ENCODE measurements around the gene LCN2.

The LCN2 gene

GRCh38 chr9:128149951-128150593 is 819 bp downstream of the LCN2 start:
- no peak overlapping the region for H2BK12ac ChIP-seq (ENCODE audit: low read length in 2 of 2)
- no peak overlapping the region for H3K14ac ChIP-seq (ENCODE audit: low read length in 2 of 2)
- 84% methylated on average over 10 of the region's 11 CpGs for WGBS
- no peak overlapping the region for H4K8ac ChIP-seq (ENCODE audit: low read length)
- no peak overlapping the region for H3K9ac ChIP-seq (ENCODE audit: low read length)
- H2AFZ ChIP-seq (ENCODE audit: low read depth, low read length): no peak overlapping the region
- H3K4ac ChIP-seq (ENCODE audit: low read depth in 1 of 2, low read length in 2 of 2): no peak overlapping the region
- H3K27me3 ChIP-seq (ENCODE audit: control insufficient read depth in 1 of 2, insufficient read depth in 1 of 2, low read length in 2 of 2): peaks cover 0 to 22% of the 10 kb centered on the region in 2 experiments
- H3K36me3 ChIP-seq (ENCODE audit: control insufficient read depth in 1 of 2, insufficient read depth in 2 of 2, low read depth in 1 of 2, low read length in 2 of 2): no peaks in the 10 kb centered on the region
- no peak overlapping the region for H2BK5ac ChIP-seq (ENCODE audit: low read depth, low read length, poor library complexity, severe bottlenecking)
- no peak overlapping the region for H4K91ac ChIP-seq (ENCODE audit: low read length)
- H3K9me3 ChIP-seq (ENCODE audit: control insufficient read depth, low read length): no peaks in the 10 kb centered on the region
- H2AK5ac ChIP-seq (ENCODE audit: low read length, severe bottlenecking): no peak overlapping the region
- DNase-seq: no peak
- H3K23ac ChIP-seq (ENCODE audit: low read length in 2 of 2): no peak overlapping the region
- H3K79me1 ChIP-seq (replicated peaks; ENCODE audit: low read length, poor library complexity, severe bottlenecking): no peaks in the 10 kb centered on the region
- no peak overlapping the region for H2BK120ac ChIP-seq (ENCODE audit: low read depth, low read length)
- H3K18ac ChIP-seq (ENCODE audit: low read depth in 1 of 2, low read length in 2 of 2): no peak overlapping the region
- H3K4me2 ChIP-seq (ENCODE audit: low read length, poor library complexity, severe bottlenecking): no peak overlapping the region
- no peak overlapping the region for H2BK15ac ChIP-seq (ENCODE audit: low read depth, poor library complexity, severe bottlenecking)
- no peak overlapping the region for H3K4me3 ChIP-seq (ENCODE audit: insufficient read depth in 1 of 2, low read depth in 1 of 2, low read length in 2 of 2)
- H3K4me1 ChIP-seq (ENCODE audit: control insufficient read depth, insufficient read depth, low read depth, low read length): peaks cover 8% of the 10 kb centered on the region
- H3K27ac ChIP-seq (ENCODE audit: low read length, poor library complexity, severe bottlenecking): no peak overlapping the region

DNA sequence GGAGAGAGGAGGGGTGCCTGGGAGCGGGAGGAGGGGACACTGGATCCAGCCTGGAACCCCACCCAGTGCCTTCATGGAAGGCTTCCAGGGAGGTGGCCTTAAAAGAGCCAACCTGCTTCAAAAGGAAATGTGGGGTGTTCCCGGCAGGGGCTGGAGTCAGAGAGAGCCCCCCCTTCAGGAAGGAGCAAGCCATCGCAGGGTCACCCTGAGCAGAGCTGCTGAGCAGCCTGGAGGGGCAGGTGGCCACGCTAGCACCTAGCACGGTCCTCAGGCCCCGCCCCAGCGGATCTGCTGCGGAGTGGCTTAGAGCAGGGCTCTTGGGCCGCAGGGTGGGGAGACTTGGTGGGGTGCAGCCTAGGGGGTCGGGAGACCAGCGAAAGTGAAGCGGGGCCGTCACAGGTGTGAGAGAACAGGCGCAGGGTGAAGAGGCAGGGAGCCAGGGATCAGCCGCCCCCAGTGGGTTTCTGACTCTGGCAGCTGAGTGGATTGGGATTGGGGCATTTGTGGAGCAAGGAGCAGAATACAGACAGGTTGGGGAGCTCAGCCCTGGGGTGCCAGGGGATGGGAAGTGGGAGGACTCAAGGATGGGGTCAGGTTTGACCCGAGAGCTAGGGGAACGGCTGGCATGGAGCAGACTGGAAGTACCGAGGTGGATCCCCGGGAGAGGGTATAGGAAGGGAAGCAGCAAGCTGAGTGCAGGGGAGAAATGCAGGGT is 1.5 kb downstream of the LCN2 start:
- no peaks in the 10 kb centered on the region for H3K9me3 ChIP-seq (ENCODE audit: control insufficient read depth, low read length)
- H3K27me3 ChIP-seq (ENCODE audit: control insufficient read depth in 1 of 2, insufficient read depth in 1 of 2, low read length in 2 of 2): peaks cover 0 to 22% of the 10 kb centered on the region in 2 experiments
- H3K4me1 ChIP-seq (ENCODE audit: control insufficient read depth, insufficient read depth, low read depth, low read length): peaks cover 8% of the 10 kb centered on the region
- no peak overlapping the region for H3K23ac ChIP-seq (ENCODE audit: low read length in 2 of 2)
- no peak overlapping the region for H2BK120ac ChIP-seq (ENCODE audit: low read depth, low read length)
- no peak overlapping the region for H3K18ac ChIP-seq (ENCODE audit: low read depth in 1 of 2, low read length in 2 of 2)
- H3K9ac ChIP-seq (ENCODE audit: low read length): no peak overlapping the region
- no peak overlapping the region for H3K27ac ChIP-seq (ENCODE audit: low read length, poor library complexity, severe bottlenecking)
- H3K4me2 ChIP-seq (ENCODE audit: low read length, poor library complexity, severe bottlenecking): no peak overlapping the region
- H2BK12ac ChIP-seq (ENCODE audit: low read length in 2 of 2): no peak overlapping the region
- no peak for DNase-seq
- no peak overlapping the region for H2BK5ac ChIP-seq (ENCODE audit: low read depth, low read length, poor library complexity, severe bottlenecking)
- H3K14ac ChIP-seq (ENCODE audit: low read length in 2 of 2): no peak overlapping the region
- no peaks in the 10 kb centered on the region for H3K79me1 ChIP-seq (replicated peaks; ENCODE audit: low read length, poor library complexity, severe bottlenecking)
- 61% methylated on average over 19 of the region's 19 CpGs for WGBS
- no peak overlapping the region for H2AFZ ChIP-seq (ENCODE audit: low read depth, low read length)
- no peaks in the 10 kb centered on the region for H3K36me3 ChIP-seq (ENCODE audit: control insufficient read depth in 1 of 2, insufficient read depth in 2 of 2, low read depth in 1 of 2, low read length in 2 of 2)
- H3K4ac ChIP-seq (ENCODE audit: low read depth in 1 of 2, low read length in 2 of 2): no peak overlapping the region
- no peak overlapping the region for H4K91ac ChIP-seq (ENCODE audit: low read length)
- H3K4me3 ChIP-seq (ENCODE audit: insufficient read depth in 1 of 2, low read depth in 1 of 2, low read length in 2 of 2): no peak overlapping the region
- no peak overlapping the region for H4K8ac ChIP-seq (ENCODE audit: low read length)
- H2BK15ac ChIP-seq (ENCODE audit: low read depth, poor library complexity, severe bottlenecking): no peak overlapping the region
- H2AK5ac ChIP-seq (ENCODE audit: low read length, severe bottlenecking): no peak overlapping the region

GRCh38 chr9:128151309-128152132 is 2.3 kb downstream of the LCN2 start:
- Histone ChIP-seq H3K4me1 (ENCODE audit: control insufficient read depth, insufficient read depth, low read depth, low read length) (peaks cover 6% of the 10 kb centered on the region), H3K27me3 (ENCODE audit: control insufficient read depth in 1 of 2, insufficient read depth in 1 of 2, low read length in 2 of 2) (peaks cover 0 to 18% of the 10 kb centered on the region in 2 experiments), H4K8ac (ENCODE audit: low read length) (no peak overlapping the region), H3K79me1 (replicated peaks; ENCODE audit: low read length, poor library complexity, severe bottlenecking) (no peaks in the 10 kb centered on the region), H4K91ac (ENCODE audit: low read length) (no peak overlapping the region), H3K14ac (ENCODE audit: low read length in 2 of 2) (no peak overlapping the region), H2BK120ac (ENCODE audit: low read depth, low read length) (no peak overlapping the region), H2AK5ac (ENCODE audit: low read length, severe bottlenecking) (no peak overlapping the region), H3K4me2 (ENCODE audit: low read length, poor library complexity, severe bottlenecking) (no peak overlapping the region), H3K9ac (ENCODE audit: low read length) (no peak overlapping the region), H3K4me3 (ENCODE audit: insufficient read depth in 1 of 2, low read depth in 1 of 2, low read length in 2 of 2) (no peak overlapping the region), H3K23ac (ENCODE audit: low read length in 2 of 2) (no peak overlapping the region), H2BK12ac (ENCODE audit: low read length in 2 of 2) (no peak overlapping the region), H3K27ac (ENCODE audit: low read length, poor library complexity, severe bottlenecking) (no peak overlapping the region), H3K36me3 (ENCODE audit: control insufficient read depth in 1 of 2, insufficient read depth in 2 of 2, low read depth in 1 of 2, low read length in 2 of 2) (no peaks in the 10 kb centered on the region), H2BK5ac (ENCODE audit: low read depth, low read length, poor library complexity, severe bottlenecking) (no peak overlapping the region), H3K18ac (ENCODE audit: low read depth in 1 of 2, low read length in 2 of 2) (no peak overlapping the region), H3K9me3 (ENCODE audit: control insufficient read depth, low read length) (no peaks in the 10 kb centered on the region), H2BK15ac (ENCODE audit: low read depth, poor library complexity, severe bottlenecking) (no peak overlapping the region), H3K4ac (ENCODE audit: low read depth in 1 of 2, low read length in 2 of 2) (no peak overlapping the region), H2AFZ (ENCODE audit: low read depth, low read length) (no peak overlapping the region)
- DNase-seq: no peak
- 88% methylated on average over 15 of the region's 18 CpGs for WGBS
